GM12892 (cell line): ENCODE results near the gene KIRREL3.
"Not testable (repeated sequence)": the region's sequence is repeated elsewhere in the genome, so short reads cannot be mapped to it uniquely, and the experiment has no call there.

Experiments used
- DNase-seq: peaks from one replicate; pipeline ENCODE4 v3.0.0; 2011; ENCODE audit not compliant: insufficient read length
- FAIRE-seq: peaks from 2 replicates; lab custom pipeline; 2011; peaks lifted over from hg19 to GRCh38; lab: Jason Lieb, UNC
- POLR2A ChIP-seq: IDR thresholded peaks from 2 replicates; pipeline ENCODE4 v1.6.1; 2011; ENCODE audit warnings: low read depth, low read length, control low read depth
- POLR2AphosphoS5 ChIP-seq: IDR thresholded peaks from 2 replicates; pipeline ENCODE4 v1.6.1; 2011; ENCODE audit warnings: low read depth, low read length, control low read depth
- TAF1 ChIP-seq: IDR thresholded peaks from 2 replicates; pipeline ENCODE4 v1.6.1; 2011; ENCODE audit warnings: low read depth, mild to moderate bottlenecking, control low read depth, low read length, borderline replicate concordance

KIRREL3 gene

DNA sequence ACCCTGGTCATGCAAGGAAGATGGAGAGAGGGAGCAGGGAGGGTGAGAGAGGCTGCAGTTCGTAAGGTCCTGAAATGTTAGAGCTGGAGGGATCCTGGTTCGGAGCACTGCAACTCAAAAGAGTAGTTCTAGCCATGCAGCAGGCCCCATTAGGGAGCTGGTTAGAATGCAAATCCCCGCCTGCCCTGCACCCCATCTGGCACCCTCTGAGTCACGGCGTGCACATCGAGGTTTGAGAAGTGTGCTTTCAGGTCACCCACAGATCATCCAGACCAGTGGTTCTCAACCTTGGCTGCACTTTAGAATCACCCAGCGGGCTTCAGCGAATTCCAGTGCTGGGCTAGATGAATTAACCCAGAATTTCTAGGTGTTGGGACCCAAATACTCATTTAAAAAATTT, 596.9 kb downstream of the KIRREL3 start:
- TF ChIP-seq POLR2AphosphoS5, result no peak
- TF ChIP-seq POLR2A, result no peak
- no peak for TF ChIP-seq TAF1
- DNase-seq (peak; percentile 51), FAIRE-seq (no peak)

DNA sequence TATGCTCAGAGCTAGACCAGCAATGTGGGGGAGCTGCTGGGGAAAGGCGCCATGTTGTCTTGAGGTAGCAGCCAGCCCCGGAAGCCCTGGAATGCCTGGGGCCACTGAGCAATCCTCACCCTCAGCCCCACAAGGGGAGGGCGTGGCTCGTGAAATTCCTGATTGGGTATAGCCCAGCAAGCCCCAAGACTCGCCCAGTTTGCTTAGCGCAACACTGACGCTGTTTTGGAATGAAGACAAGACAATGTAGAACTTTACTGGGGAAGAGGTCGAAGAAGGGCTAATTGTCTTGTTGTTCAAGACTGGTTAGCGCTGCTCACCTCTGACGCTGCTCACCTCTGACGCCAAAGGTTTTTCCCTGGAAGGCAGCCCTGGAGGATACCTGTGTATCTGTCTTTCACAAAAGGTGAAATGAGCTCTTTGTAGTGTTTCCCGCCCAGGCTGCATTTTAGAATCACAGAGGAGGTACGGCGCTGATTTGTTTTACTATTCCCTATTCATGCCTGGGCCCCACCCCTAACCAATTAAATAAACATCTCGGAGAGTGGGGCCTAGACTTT, 597.5 kb downstream of the KIRREL3 start:
- DNase-seq (no peak), FAIRE-seq (peak; percentile 33)
- TF ChIP-seq TAF1 (no peak), POLR2A (no peak), POLR2AphosphoS5 (no peak)

DNA sequence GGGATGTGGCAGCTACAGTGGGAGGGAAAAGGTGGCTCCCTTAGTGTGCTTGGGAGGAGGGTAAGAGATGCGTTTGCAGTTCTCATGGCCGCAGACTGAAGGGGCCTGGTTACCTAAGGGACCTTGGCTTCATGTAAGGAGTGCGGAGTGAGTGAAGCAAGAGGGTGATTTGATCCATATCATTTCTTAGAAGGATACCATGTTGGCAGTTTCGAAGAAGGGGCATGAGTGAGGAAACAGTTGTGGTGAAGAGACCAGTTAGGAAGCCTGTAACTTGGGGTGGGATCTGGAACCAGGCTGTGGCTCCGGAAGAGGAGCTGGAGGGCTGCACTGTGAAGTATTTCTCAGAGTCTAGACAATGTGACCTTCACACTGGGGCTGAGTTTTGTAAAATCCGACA, 600.1 kb downstream of the KIRREL3 start:
- TF ChIP-seq POLR2A, result no peak
- no peak for TF ChIP-seq TAF1
- TF ChIP-seq POLR2AphosphoS5, result no peak
- no peak for DNase-seq
- no peak for FAIRE-seq

DNA sequence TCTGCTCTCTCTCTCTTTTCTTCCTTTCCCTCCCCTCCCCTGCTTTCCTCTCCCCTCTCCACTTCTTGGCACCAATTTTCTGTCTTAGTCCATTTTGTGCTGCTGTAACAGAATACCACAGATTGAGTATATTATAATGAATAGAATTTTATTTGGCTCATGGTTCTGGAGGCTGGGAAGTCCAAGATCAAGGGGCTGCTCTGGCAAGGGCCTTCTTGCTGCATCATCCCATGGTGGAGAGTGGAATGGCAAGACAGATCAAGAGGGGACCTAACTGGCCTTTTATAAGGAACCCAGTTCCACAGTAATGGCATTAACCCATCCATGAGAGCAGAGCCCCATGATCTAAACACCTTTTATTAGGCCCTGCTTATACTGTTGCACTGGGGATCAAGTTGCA, 600.6 kb downstream of the KIRREL3 start:
- DNase-seq (no peak), FAIRE-seq (no peak)
- no peak for TF ChIP-seq TAF1
- TF ChIP-seq POLR2A, result no peak
- TF ChIP-seq POLR2AphosphoS5, result no peak

DNA sequence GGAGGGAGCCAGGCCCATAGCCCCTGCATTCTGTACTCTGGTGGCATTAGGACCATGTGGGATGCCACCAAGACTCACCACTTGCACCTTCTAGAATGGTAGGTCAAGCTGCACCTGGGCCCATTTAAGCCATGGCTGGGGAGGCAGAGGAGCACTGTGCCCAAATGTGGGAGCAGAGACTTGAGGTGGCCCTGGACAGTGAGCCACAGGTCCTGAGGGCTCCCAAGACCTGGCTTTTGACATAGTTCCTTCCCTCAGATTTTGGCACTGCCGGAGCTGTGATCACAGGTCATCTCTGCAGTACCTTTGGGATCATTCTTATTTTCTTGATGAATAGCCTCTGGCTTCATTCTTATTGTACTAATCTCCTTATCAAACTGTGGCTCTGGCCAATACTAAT, 601.8 kb downstream of the KIRREL3 start:
- TF ChIP-seq POLR2AphosphoS5, result no peak
- TF ChIP-seq TAF1, result no peak
- TF ChIP-seq POLR2A, result no peak
- no peak for FAIRE-seq
- no peak for DNase-seq

DNA sequence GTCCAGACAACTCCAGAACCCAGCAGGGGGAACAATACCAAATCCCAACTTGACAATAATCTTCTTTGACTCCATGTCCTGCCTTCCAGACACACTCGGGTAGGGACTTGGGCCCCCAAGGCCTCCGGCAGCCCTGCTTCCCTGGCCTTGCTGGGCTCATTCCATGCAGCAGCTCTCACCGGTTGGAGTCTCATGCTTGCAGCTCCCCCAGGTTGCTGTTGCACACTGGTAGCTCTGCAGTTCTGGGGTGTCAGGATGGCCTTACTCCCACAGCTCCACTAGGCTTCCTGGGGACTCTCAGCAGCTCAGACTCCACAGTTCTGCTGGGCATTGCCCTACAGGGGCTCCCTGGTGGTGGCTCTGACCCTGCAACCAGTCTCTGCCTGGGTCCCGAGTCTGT, 602.3 kb downstream of the KIRREL3 start:
- DNase-seq (no peak), FAIRE-seq (no peak)
- TF ChIP-seq POLR2AphosphoS5 (no peak), TAF1 (no peak), POLR2A (no peak)

DNA sequence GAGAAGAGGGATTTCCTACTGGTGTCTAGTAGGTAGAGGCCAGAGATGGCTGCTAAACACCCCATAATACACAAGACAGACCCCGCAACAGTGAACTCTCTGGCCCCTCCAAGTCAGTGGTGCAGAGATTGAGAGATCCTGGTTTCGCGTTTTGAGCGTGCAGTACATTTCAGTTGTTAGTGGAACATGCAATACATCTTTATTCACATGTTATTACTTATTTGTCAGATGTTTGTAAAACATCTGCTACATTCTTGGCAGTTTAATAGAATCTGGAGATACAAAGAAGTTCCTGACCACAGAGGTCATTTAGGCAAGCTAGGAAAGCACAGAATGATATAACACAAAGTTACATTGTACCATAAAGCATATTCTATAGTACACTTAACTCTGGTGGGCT, 603.6 kb downstream of the KIRREL3 start:
- TF ChIP-seq POLR2A (no peak), TAF1 (no peak), POLR2AphosphoS5 (no peak)
- DNase-seq (no peak), FAIRE-seq (no peak)

DNA sequence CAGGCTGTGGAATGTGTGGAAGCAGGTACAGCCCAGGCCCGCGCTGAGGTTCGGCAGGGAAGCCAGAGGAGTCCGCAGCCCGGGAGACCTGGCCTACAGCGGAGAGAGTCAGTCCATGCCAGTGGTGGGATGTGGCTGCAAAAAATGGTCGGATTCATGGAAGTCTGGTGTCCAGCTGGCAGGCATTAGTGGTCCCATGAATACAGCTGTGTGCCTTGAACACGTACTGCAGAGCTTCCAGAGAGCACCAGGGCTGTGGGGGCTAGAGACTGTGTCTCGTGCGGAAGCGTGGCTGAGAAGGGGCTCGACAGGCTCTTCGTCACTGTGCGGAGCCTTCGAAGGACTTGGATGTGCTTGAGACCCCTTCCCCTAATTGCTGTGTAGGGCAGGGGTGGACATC, 604.3 kb downstream of the KIRREL3 start:
- DNase-seq, FAIRE-seq: not testable (repeated sequence)

DNA sequence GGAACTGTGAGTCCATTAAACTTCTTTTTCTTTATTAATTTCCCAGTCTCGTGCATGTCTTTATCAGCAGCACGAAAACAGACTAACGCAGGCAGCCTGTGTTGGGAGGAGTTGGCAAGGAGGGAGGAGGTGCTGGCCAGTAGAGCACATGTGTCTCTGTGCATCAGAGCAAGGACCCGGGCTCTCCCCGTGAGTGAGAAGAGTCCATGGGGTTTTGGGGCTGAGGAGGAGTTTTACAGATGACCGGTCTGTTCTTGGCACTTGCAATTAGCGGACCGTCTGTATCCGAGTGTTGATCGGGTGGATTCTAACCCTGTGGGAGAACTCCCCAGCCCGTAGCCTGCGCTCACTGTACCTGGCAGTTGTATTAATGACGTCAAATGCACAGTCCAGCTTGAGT, 604.8 kb downstream of the KIRREL3 start:
- not testable (repeated sequence) for FAIRE-seq, DNase-seq

DNA sequence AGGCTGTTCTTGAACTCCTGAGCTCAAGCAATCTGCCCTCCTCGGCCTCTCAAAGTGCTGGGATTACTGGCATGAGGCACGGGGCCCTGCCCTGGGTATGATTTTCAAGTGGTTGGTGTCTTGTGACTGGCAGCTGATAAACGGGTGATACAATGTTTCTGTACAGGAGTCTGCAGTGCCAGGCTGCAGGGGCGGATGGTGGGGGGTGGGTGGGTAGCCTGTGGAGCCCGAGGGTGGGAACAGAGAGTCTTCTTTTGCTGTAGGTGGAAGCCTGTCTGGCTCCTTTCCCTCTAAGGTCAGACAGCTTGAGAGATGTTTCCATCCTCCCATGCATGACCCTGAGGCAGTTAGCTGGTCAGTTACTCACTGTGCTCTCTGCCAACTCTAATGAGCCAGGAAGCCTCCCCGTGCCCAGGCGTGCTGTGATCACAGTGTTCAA, 605.9 kb downstream of the KIRREL3 start:
- not testable (repeated sequence) for DNase-seq, FAIRE-seq

DNA sequence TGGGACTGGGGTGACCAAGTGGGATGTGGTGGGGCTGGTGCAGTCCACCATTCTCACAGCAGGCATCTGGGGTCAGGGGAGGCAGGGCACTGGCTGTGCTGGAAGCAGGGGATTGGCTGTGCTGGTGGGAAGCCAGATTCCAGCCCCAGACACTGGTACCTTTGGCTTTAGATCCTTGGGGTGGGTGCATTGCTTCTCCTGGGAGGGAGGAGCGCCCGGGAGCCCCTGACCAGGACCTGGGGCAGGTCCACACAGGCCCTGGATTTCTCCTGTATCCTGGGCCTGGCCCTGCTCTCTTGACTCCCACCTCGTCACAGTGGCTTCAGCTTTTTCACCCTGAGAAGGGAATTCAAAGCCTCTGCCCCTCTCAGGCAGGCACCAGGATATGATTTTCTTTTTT, 606.5 kb downstream of the KIRREL3 start:
- TF ChIP-seq POLR2AphosphoS5, result no peak
- no peak for TF ChIP-seq POLR2A
- TF ChIP-seq TAF1, result no peak
- DNase-seq (no peak), FAIRE-seq (no peak)

DNA sequence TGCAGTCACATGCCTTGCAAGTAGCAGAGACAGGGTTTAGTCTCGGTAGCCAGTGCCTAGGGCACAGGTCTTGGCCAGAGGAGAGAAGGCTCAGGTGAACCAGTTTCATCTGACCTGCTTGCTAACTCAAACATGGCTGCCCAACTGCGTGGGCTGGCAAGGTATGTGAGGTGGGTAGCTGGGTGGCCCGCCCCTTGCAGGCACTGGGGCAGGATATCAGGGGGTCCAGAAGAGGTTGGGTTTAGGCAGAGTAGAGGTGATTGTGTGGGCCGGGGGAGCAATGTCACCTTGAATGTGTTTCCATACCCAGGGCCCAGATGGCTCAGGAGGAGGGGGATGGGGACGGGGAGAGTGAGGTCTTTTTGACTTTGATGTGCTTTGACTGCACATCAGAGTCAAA, 607.4 kb downstream of the KIRREL3 start:
- TF ChIP-seq TAF1 (no peak), POLR2A (no peak), POLR2AphosphoS5 (no peak)
- DNase-seq, result no peak
- FAIRE-seq, result no peak

DNA sequence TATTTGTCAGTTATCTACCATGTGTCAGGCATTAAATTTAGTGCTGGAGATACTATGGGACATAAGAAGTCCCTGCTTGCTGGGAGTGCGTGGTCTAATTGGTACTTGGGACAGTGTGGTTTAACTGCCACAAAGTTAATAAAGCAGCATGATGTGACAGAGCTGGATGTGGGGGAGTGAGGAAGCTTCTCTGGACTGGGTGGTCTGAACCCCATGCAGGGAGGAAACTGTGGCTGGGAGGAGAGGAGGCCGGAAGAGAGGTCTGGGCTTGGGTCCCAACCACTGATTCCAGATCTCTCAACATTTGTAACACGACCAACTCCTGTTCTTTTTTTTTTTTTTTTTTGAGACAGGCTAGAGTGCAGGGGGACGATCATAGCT, 607.9 kb downstream of the KIRREL3 start:
- DNase-seq, result no peak

DNA sequence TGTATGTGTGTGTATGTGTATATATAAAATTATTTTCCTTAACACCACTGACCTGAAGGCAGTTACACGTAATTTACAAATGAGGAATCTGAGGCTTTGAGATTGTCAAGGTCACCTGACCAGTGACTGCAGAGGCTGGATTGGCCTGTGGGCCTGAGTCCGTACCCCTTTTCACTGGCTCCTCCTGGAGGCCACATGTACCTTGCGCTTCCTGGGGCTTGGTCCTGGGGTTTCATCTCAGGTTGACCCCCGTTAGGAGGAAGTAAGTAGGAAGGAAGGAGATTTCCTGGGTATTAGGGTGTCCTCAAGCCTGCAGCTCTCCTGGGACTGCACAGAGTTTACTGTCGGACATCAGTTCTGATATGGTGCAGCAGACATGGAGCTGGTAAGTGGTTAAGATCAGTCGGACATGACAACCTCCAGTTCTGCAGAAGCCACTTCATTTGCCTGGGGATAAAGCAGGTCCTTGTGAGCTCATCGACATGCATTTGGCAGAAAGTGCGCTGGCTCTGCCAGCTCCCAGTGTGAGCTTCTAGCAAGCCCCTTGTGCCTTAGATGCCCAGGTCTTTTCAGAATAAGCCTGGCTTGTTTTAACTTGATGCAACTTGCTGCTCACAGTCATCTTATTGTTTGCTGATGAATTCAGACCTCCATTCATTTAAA, 608.5 kb downstream of the KIRREL3 start:
- DNase-seq (no peak), FAIRE-seq (peak; percentile 74)
- TF ChIP-seq POLR2AphosphoS5, result no peak
- no peak for TF ChIP-seq TAF1
- TF ChIP-seq POLR2A, result no peak

More for the DNA sequence above, 607.9 kb downstream of the KIRREL3 start:
- TF ChIP-seq POLR2AphosphoS5, result no peak
- TF ChIP-seq TAF1, result no peak
- no peak for TF ChIP-seq POLR2A
- FAIRE-seq, result peak; percentile 73
